OCI-LY1 (cell line): ENCODE data around the gene NDRG2.

Experiments used
- H2AFZ ChIP-seq: fragments of 200-600 bp; sonication (generic), shearing (Covaris generic); 2 replicates; pipeline ENCODE4 v1.6.0; 2014; ENCODE audit warnings: antibody characterized with exemption, mild to moderate bottlenecking, low read length
- H3F3A ChIP-seq: fragments of 200-600 bp; sonication (generic), shearing (Covaris generic); 2 replicates; pipeline ENCODE4 v1.6.0; 2014; ENCODE audit warnings: mild to moderate bottlenecking, antibody characterized with exemption, low read length, moderate library complexity; ENCODE audit not compliant: insufficient read depth
- H3K27ac ChIP-seq: fragments of 200-600 bp; sonication (generic); 2 replicates; pipeline ENCODE4 v1.5.1; 2014; ENCODE audit warnings: low read length, mixed run types, mild to moderate bottlenecking, low read depth; ENCODE audit not compliant: poor library complexity, severe bottlenecking
- H3K27me3 ChIP-seq: fragments of 200-600 bp; sonication (generic); 2 replicates; pipeline ENCODE4 v1.6.0; 2014; ENCODE audit warnings: antibody characterized with exemption, mild to moderate bottlenecking, low read length, moderate library complexity; ENCODE audit not compliant: insufficient read depth
- H3K36me3 ChIP-seq: fragments of 200-600 bp; sonication (generic); 2 replicates; pipeline ENCODE4 v1.6.1; 2014; ENCODE audit warnings: mild to moderate bottlenecking, antibody characterized with exemption, low read length, moderate library complexity, mixed read lengths; ENCODE audit not compliant: insufficient read depth
- H3K4me1 ChIP-seq: fragments of 200-600 bp; sonication (generic); 2 replicates; pipeline ENCODE4 v1.5.1; 2014; ENCODE audit warnings: mild to moderate bottlenecking, low read length, moderate library complexity; ENCODE audit not compliant: insufficient read depth, severe bottlenecking
- H3K4me2 ChIP-seq: fragments of 200-600 bp; sonication (generic), shearing (Covaris generic); 2 replicates; pipeline ENCODE4 v1.6.1; 2014; ENCODE audit warnings: low read length
- H3K4me3 ChIP-seq: fragments of 200-600 bp; sonication (generic); 2 replicates; pipeline ENCODE4 v1.5.1; 2014; ENCODE audit warnings: low read length, low read depth, mild to moderate bottlenecking, mixed read lengths; ENCODE audit not compliant: poor library complexity, severe bottlenecking
- H3K79me2 ChIP-seq: fragments of 200-600 bp; shearing (Covaris generic); 2 replicates; pipeline ENCODE4 v1.6.1; 2016; ENCODE audit warnings: mixed run types, low read length, mixed read lengths; ENCODE audit not compliant: insufficient read depth
- H3K9ac ChIP-seq: fragments of 200-600 bp; sonication (generic), shearing (Covaris generic); 2 replicates; pipeline ENCODE4 v1.6.1; 2014; ENCODE audit warnings: mild to moderate bottlenecking, low read length, mixed read lengths
- H3K9me2 ChIP-seq: fragments of 200-600 bp; sonication (generic), shearing (Covaris generic); 2 replicates; pipeline ENCODE4 v1.6.1; 2014; ENCODE audit warnings: low read depth, mild to moderate bottlenecking, low read length, mixed read lengths
- H3K9me3 ChIP-seq: fragments of 200-600 bp; shearing (Covaris generic); 2 replicates; pipeline ENCODE4 v1.6.1; 2014; ENCODE audit warnings: low read length, mixed read lengths
- H4K20me1 ChIP-seq: fragments of 200-600 bp; sonication (generic), shearing (Covaris generic); 2 replicates; pipeline ENCODE4 v1.6.0; 2016; ENCODE audit warnings: mild to moderate bottlenecking, low read length; ENCODE audit not compliant: insufficient read depth
- CTCF ChIP-seq: fragments of 200-600 bp; sonication (generic), shearing (Covaris generic); IDR thresholded peaks from 2 replicates; pipeline ENCODE4 v1.5.1; 2017; ENCODE audit warnings: mild to moderate bottlenecking, antibody characterized with exemption, low read length, moderate library complexity, mixed read lengths
- EZH2 ChIP-seq: fragments of 200-600 bp; sonication (generic), shearing (Covaris generic); IDR thresholded peaks from 2 replicates; pipeline ENCODE4 v1.8.0; 2017; ENCODE audit warnings: borderline replicate concordance, mixed run types, mild to moderate bottlenecking, antibody characterized with exemption, low read length, moderate library complexity, mixed read lengths

Gene NDRG2

GRCh38 chr14:21070083-21070609 lies 45.3 kb upstream of the NDRG2 start, which contains the start of gene ARHGEF40:
ARHGEF40 (plus strand) TSS chr14:21070304; CDS start chr14:21070397, 93 bp downstream.
- H3K27me3 ChIP-seq = peaks cover 10% of the 10 kb centered on the region
- peaks cover 22% of the 10 kb centered on the region for H3K4me1 ChIP-seq
- TF ChIP-seq CTCF = no peak
- TF ChIP-seq EZH2 = no peak
- H3K36me3 ChIP-seq = no peaks in the 10 kb centered on the region
- H4K20me1 ChIP-seq = no peaks in the 10 kb centered on the region
- H3K4me3 ChIP-seq = peak within 1 kb of the TSS; percentile 55
- no peaks in the 10 kb centered on the region for H3K9me3 ChIP-seq
- H3K4me2 ChIP-seq = peak within 1 kb of the TSS; percentile 78
- H2AFZ ChIP-seq = no peak within 1 kb of the TSS
- H3K9ac ChIP-seq = peak within 1 kb of the TSS; percentile 14; the same call in 1 of the 2 replicates
- no peaks in the 10 kb centered on the region for H3F3A ChIP-seq
- H3K27ac ChIP-seq = no peak within 1 kb of the TSS
- no peaks in the 10 kb centered on the region for H3K9me2 ChIP-seq
- H3K79me2 ChIP-seq = no peaks in the 10 kb centered on the region

GRCh38 chr14:21069388-21070082 lies 44.7 kb upstream of the NDRG2 start:
- no peaks in the 10 kb centered on the region for H3F3A ChIP-seq
- H2AFZ ChIP-seq = no peak overlapping the region
- H3K27me3 ChIP-seq = peaks cover 10% of the 10 kb centered on the region
- no peaks in the 10 kb centered on the region for H3K9me2 ChIP-seq
- no peak for TF ChIP-seq CTCF
- no peak; the same call in 1 of the 2 replicates for TF ChIP-seq EZH2
- H3K4me1 ChIP-seq = peaks cover 22% of the 10 kb centered on the region
- no peaks in the 10 kb centered on the region for H3K9me3 ChIP-seq
- H3K36me3 ChIP-seq = no peaks in the 10 kb centered on the region
- no peaks in the 10 kb centered on the region for H4K20me1 ChIP-seq
- no peaks in the 10 kb centered on the region for H3K79me2 ChIP-seq
- no peak overlapping the region for H3K9ac ChIP-seq
- no peak overlapping the region for H3K27ac ChIP-seq
- peak overlapping the region; percentile 55 for H3K4me3 ChIP-seq
- H3K4me2 ChIP-seq = peak overlapping the region; percentile 78; the same call in 1 of the 2 replicates

GRCh38 chr14:21068521-21069387 lies 43.9 kb upstream of the NDRG2 start:
- Histone ChIP-seq H3K9me3 (no peaks in the 10 kb centered on the region), H3K9ac (no peak overlapping the region), H3K4me2 (peak overlapping the region; percentile 78; the same call in 1 of the 2 replicates), H3K9me2 (no peaks in the 10 kb centered on the region), H3K36me3 (no peaks in the 10 kb centered on the region), H3K27me3 (peaks cover 10% of the 10 kb centered on the region), H3K27ac (no peak overlapping the region), H3K4me3 (no peak overlapping the region), H4K20me1 (no peaks in the 10 kb centered on the region), H3K79me2 (no peaks in the 10 kb centered on the region), H2AFZ (no peak overlapping the region), H3F3A (no peaks in the 10 kb centered on the region), H3K4me1 (peaks cover 22% of the 10 kb centered on the region)
- TF ChIP-seq EZH2 (no peak; the same call in 1 of the 2 replicates), CTCF (peak; percentile 48)
